ENCODE results near the gene SLC39A7. TPM values are rescaled to one million over a fixed set of nuclear protein-coding genes. Genes with fewer than 3 reads are reported as not detected.
A peak's percentile ranks its signal among the peaks of the same experiment; 100 is the strongest.

Gene SLC39A7
- total and polyA plus RNA-seq, 2 of the 13 experiments (the other 11 are each of a cell fraction or from before 2014, with no cell fraction given) = 142 to 229 TPM

- TF ChIP-seq FOXO4 (CRISPR knock-in tag; conservative IDR thresholded peaks at IDR 0.05) (no peak), NR1H2 (CRISPR knock-in tag; IDR thresholded peaks at IDR 0.05; ENCODE audit: borderline replicate concordance, low read depth) (no peak), TCF7 (IDR thresholded peaks at IDR 0.05; ENCODE audit: low read depth) (no peak), AKAP8 (CRISPR knock-in tag; IDR thresholded peaks at IDR 0.05) (no peak; the same call in none of the 2 replicates), ZSCAN20 (CRISPR knock-in tag; IDR thresholded peaks at IDR 0.05; ENCODE audit: borderline replicate concordance) (peak; percentile 71; the same call in 1 of the 2 replicates), THYN1 (CRISPR knock-in tag; IDR thresholded peaks at IDR 0.05; ENCODE audit: borderline replicate concordance, low read depth) (no peak; the same call in 1 of the 2 replicates), ZNF280D (CRISPR knock-in tag; IDR thresholded peaks at IDR 0.05) (peak; percentile 68), ZNF775 (CRISPR knock-in tag; IDR thresholded peaks at IDR 0.05; ENCODE audit: borderline replicate concordance) (no peak; the same call in 1 of the 2 replicates), NR0B2 (CRISPR knock-in tag; IDR thresholded peaks at IDR 0.05) (peak; percentile 45; the same call in 1 of the 2 replicates), E2F5 (CRISPR knock-in tag; conservative IDR thresholded peaks at IDR 0.05) (no peak; the same call in 1 of the 2 replicates), ZNF282 (IDR thresholded peaks at IDR 0.05; ENCODE audit: partially characterized antibody) (no peak), ZNF24 (IDR thresholded peaks at IDR 0.05) (no peak), FOSL2 (CRISPR knock-in tag; IDR thresholded peaks at IDR 0.05) (peak; percentile 80), ZNF614 (CRISPR knock-in tag; IDR thresholded peaks at IDR 0.05; ENCODE audit: borderline replicate concordance) (no peak; the same call in 1 of the 2 replicates), ZNF121 (CRISPR knock-in tag; IDR thresholded peaks at IDR 0.05) (no peak), ELK4 (CRISPR knock-in tag; IDR thresholded peaks at IDR 0.05; ENCODE audit: borderline replicate concordance) (no peak), PRPF4 (IDR thresholded peaks at IDR 0.05; ENCODE audit: low read depth, low read length, poor library complexity, severe bottlenecking) (no peak), ZBTB33 (CRISPR knock-in tag; IDR thresholded peaks at IDR 0.05) (no peak)
Measured at GRCh38 chr6:33248932-33249731, 48.5 kb downstream of the SLC39A7 start (continued).
